K562 (cell line): ENCODE results near the gene VWA5B1.

Experiments used
- CAMTA2 ChIP-seq: fragments of 250-450 bp; sonication (Bioruptor Pico); conservative IDR thresholded peaks from 2 replicates; pipeline ENCODE4 v1.5.1; 2022
- FOXJ3 ChIP-seq: sonication (generic); formaldehyde crosslinking; IDR thresholded peaks from 2 replicates; pipeline ENCODE4 v1.4.0; 2020; ENCODE audit warnings: mild to moderate bottlenecking, missing genetic modification reagents
- GABPA ChIP-seq: fragments of 200-800 bp; sonication (Bioruptor generic); conservative IDR thresholded peaks from 2 replicates; pipeline ENCODE4 v1.6.1; 2016; ENCODE audit warnings: low read depth, missing genetic modification characterization, missing compliant biosample characterization
- MAZ ChIP-seq, 2 experiments: fragments of 450-650 bp in 1 of 2; sonication (generic) in 1 of 2; formaldehyde crosslinking; IDR thresholded peaks in 1 of 2; conservative IDR thresholded peaks in 1 of 2; 2 replicates each; pipeline versions ENCODE4 v1.4.0 to v1.5.0; 2020; ENCODE audit warnings: mild to moderate bottlenecking in 1 of 2, missing genetic modification reagents in 1 of 2
- POLR2A ChIP-seq: fragments of 450-650 bp; conservative IDR thresholded peaks from 2 replicates; pipeline ENCODE4 v1.6.1; 2016
- POU5F1 ChIP-seq: fragments of 150-350 bp; IDR thresholded peaks from 2 replicates; pipeline ENCODE4 v1.6.1; 2014; ENCODE audit warnings: borderline replicate concordance, low read length, low read depth, mild to moderate bottlenecking; ENCODE audit not compliant: partially characterized antibody
- RAD21 ChIP-seq, 2 experiments: fragments of 250-450 bp in 1 of 2; fragments of 450-650 bp in 1 of 2; sonication (Bioruptor Pico) in 1 of 2; formaldehyde crosslinking in 1 of 2; IDR thresholded peaks in 1 of 2; conservative IDR thresholded peaks in 1 of 2; 2 replicates each; pipeline versions ENCODE4 v1.4.0 to v1.8.0; 2020 to 2022; ENCODE audit warnings: mild to moderate bottlenecking in 2 of 2, moderate library complexity in 1 of 2
- SRF ChIP-seq, 2 experiments: fragments of 250-450, 450-650 bp in 1 of 2; sonication (Bioruptor Pico) in 1 of 2; sonication (generic) in 1 of 2; formaldehyde crosslinking; IDR thresholded peaks; 2 replicates each; pipeline versions ENCODE4 v1.5.0 to v1.5.1; 2020 to 2022; ENCODE audit warnings: mild to moderate bottlenecking in 1 of 2, missing genetic modification reagents in 1 of 2
- TCF3 ChIP-seq: sonication (generic); formaldehyde crosslinking; IDR thresholded peaks from 2 replicates; pipeline ENCODE4 v1.4.0; 2020; ENCODE audit warnings: mild to moderate bottlenecking, missing genetic modification reagents
- TF ChIP-seq, protein P1 (sequence below), 3 experiments: IDR thresholded peaks in 2 of 3; conservative IDR thresholded peaks in 1 of 3; 2 replicates each; pipeline ENCODE4 v1.5.1; 2011 to 2012; ENCODE audit warnings: low read length in 3 of 3, mild to moderate bottlenecking in 3 of 3, control low read depth in 2 of 3, improper control_type of control experiment in 1 of 3, inconsistent platforms in 1 of 3, low read depth in 1 of 3, mixed read lengths in 1 of 3, moderate library complexity in 1 of 3; ENCODE audit not compliant: insufficient read depth in 2 of 3

DNA sequence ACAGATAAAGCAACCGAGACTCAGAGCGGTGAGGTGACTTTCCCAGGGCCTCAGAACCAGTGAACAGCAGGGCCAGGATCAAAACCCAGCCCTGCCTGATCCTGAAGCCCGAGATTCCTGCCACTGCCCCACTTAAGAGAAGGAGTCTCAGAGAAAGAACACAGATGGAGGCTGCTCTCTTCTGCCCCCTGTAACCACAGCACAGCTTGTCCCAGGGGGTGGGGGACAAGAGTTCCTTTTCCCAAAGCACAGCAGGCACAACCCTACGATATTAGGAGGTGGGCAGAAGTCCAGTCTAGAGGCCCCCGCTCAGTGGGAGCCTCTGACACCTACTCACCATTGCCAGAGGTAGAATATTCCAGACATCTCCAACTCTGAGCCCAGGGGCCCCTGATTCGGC is 24.0 kb upstream of the VWA5B1 start:
- no peak for TF ChIP-seq POLR2A
- TF ChIP-seq, protein P1, sequence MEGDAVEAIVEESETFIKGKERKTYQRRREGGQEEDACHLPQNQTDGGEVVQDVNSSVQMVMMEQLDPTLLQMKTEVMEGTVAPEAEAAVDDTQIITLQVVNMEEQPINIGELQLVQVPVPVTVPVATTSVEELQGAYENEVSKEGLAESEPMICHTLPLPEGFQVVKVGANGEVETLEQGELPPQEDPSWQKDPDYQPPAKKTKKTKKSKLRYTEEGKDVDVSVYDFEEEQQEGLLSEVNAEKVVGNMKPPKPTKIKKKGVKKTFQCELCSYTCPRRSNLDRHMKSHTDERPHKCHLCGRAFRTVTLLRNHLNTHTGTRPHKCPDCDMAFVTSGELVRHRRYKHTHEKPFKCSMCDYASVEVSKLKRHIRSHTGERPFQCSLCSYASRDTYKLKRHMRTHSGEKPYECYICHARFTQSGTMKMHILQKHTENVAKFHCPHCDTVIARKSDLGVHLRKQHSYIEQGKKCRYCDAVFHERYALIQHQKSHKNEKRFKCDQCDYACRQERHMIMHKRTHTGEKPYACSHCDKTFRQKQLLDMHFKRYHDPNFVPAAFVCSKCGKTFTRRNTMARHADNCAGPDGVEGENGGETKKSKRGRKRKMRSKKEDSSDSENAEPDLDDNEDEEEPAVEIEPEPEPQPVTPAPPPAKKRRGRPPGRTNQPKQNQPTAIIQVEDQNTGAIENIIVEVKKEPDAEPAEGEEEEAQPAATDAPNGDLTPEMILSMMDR (IDR thresholded peaks at IDR 0.05 in 2 of 3, conservative IDR thresholded peaks at IDR 0.05 in 1 of 3; ENCODE audit: insufficient read depth in 2 of 3, low read depth in 1 of 3, low read length in 3 of 3): 0 out of 6 replicates have a peak, but pooled peaks of 1 of the 3 experiments have one; percentile 7
- TF ChIP-seq TCF3 (CRISPR knock-in tag): no peak
- no peak for TF ChIP-seq SRF (CRISPR knock-in tag; IDR thresholded peaks at IDR 0.05)
- no peak for TF ChIP-seq FOXJ3 (CRISPR knock-in tag)
- no peak for TF ChIP-seq CAMTA2
- TF ChIP-seq POU5F1: no peak
- no peak for TF ChIP-seq RAD21 (CRISPR knock-in tag; conservative IDR thresholded peaks at IDR 0.05 in 1 of 2, IDR thresholded peaks at IDR 0.05 in 1 of 2)
- no peak for TF ChIP-seq GABPA
- no peak for TF ChIP-seq MAZ (CRISPR knock-in tag; conservative IDR thresholded peaks at IDR 0.05 in 1 of 2, IDR thresholded peaks at IDR 0.05 in 1 of 2)
